ENCODE data around the gene CTTN.

DNA sequence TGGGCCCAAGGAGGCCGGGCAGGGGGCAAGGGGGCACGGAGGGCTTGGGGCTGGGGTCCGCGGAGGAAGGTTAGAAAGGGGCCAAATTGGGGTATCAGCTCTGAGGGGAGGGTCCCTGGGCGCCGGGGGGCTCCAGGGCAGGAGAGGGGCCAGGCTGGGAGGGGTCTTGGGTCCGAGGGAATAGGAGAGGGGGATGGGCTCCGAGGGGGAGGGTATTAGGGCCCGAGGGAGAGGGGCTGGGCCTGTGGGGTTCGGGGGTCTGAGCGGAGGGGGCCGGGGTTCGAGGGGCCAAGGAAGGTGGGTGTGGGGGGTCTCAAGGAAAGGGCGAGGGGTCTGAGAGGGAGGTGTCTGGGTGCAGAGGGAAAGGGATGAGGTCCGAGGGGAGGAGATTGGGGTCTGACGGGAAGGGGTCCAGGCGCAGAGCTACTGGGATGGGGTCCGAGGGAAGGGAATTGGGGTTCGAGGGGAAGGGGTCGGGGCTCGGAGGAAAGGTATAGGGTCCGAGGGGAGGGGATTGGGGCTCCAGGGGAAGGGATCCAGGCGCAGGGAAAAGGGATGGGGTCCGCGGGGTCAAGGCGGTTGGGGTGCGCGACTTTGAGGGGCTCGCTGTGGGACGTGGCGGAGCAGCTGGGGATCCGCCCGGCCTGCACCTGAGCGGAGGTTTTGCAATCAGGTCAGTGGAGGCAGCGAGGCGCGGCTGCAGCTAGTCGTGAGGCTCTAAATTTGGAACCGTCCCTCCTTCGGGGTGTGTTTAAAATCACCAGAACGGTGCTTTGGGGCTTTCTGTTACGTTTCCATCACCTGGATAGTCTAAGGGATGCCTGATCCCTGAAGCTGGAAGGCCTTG is 728 bp downstream of the CTTN start:
- TF ChIP-seq TAF1 (IDR thresholded peaks at IDR 0.05; ENCODE audit: borderline replicate concordance, insufficient read depth, low read length) (no peak), POLR2AphosphoS5 (IDR thresholded peaks at IDR 0.05; ENCODE audit: low read depth, low read length) (no peak)
